DMS53 treated with DMSO at 0.1 percent for 48 hours (cell line): ENCODE measurements around the gene CHST1.
A peak's percentile ranks its signal among the peaks of the same experiment; 100 is the strongest.

Experiments
- DNase-seq: peaks from one replicate; lab custom pipeline; 2025; ENCODE audit not compliant: unreplicated experiment; lab: John Stamatoyannopoulos, UW

Gene CHST1

GRCh38 chr11:45646275-45646927 is 19.0 kb downstream of the CHST1 start:
- peak; percentile 15 for DNase-seq

- DNase-seq: no peak
Measured at GRCh38 chr11:45644981-45645889, 20.2 kb downstream of the CHST1 start.

DNA sequence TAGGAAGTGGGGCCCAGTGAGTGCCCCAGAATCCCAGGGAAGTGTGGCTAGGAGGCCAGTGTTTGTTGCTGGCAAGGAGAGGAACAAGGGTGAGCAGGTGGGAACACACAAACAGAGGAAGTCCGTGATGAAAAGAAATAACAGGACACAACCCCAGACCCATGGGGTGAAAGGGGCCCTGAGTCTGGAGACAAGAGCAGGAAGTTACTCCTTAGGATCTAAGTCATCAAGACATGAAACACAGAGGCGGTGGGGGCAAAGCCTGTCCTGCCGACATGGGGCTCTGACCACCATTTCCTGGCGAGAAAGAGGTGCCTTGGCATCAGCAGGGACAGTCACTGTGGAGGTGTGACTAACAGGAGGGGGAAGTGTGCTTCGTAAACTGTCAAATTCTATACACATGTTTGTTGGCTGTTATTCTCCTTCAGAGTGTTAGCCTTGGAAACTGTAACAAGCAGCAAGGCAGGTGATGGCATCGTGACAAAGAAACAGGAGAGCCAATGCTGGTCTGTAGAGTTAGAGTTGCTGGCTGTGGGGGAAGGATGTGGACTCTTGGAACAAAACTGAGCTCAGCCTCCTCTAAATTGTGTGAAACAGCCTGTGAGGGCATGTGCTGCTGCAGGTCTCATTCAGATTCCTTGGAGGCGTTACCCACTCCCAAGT is 21.7 kb downstream of the CHST1 start:
- no peak for DNase-seq

DNA sequence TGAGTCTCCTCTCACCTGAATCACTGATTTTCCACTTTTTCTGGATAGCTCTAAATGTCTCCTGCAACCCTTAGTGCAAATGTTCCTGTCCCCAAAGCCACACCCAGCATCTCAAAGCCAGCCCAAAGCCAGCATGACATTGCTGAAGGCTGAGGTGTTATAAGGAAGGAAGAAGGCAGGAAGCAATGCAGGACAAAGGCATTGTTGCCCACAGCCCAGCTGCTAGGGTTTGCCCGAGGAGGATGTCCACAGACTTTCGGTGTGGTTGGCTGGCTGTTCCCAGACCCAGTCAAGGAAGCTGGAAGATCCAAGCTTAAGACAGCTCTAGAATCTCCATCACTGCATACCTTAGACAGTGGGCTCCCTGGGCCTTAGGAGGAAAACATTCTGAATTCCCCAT is 23.5 kb downstream of the CHST1 start:
- DNase-seq: no peak

GRCh38 chr11:45638051-45638450 is 27.4 kb downstream of the CHST1 start:
- no peak for DNase-seq

DNA sequence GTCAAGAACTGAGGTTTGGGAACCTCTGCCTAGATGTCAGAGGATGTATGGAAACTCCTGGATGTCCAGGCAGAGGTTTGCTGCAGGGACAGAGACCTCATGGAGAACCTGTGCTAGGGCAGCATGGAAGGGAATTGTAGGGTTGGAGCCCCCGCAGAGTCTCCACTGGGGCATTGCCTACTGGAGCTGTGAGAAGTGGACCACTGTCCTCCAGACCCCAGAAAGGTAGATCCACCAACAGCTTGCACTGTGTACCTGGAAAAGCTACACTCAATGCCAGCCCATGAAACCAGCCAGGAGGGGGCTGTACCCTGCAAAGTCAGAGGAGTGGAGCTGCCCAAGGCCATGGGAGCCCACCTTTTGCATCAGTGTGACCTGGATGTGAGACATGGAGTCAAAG is 29.5 kb downstream of the CHST1 start:
- DNase-seq: no peak

- no peak for DNase-seq
Measured at GRCh38 chr11:45625611-45626010, 39.8 kb downstream of the CHST1 start.

DNA sequence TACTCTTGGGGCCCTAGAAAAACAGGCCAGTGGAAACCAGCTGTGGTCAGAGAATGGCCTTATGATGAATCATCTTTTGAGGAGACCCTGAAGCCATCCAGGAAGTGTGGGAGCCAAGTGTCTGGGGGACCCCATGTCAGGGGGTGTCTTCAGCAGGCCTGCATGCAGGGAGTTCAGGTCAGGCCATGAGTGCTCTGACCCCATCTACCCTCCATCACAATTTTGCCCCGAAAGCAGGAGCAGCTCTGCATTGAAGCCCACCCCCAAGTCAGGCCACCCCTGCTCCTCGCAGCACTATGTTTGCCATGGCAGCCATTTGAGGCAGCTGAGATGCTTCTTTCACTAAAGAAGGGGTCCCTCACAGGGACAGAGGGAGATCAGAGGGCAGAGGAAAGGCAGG is 41.3 kb downstream of the CHST1 start:
- DNase-seq: no peak

- DNase-seq: no peak
Measured at GRCh38 chr11:45622861-45623260, 42.6 kb downstream of the CHST1 start.

- no peak for DNase-seq
Measured at GRCh38 chr11:45622283-45622682, 43.1 kb downstream of the CHST1 start.

DNA sequence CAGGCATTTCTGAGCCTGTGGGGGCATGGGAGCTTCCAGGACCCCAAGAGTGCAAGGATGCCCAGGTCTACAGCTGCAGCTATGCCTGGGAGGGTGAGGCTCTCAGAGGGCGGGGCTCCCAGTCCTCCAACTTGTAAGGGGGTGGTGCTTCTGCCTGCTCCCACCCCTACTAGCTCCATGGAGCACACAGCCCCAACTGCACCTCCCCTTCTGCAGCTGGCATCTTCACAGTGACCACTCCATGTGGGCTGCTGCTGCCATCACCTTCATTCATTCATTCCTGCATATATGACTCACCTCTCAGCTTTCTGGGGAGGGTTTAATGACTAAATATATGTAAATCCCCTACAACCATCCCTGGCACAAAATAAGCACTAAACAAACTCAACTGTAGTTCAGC is 43.8 kb downstream of the CHST1 start:
- no peak for DNase-seq

GRCh38 chr11:45620243-45620642 is 45.2 kb downstream of the CHST1 start:
- DNase-seq: no peak

DNA sequence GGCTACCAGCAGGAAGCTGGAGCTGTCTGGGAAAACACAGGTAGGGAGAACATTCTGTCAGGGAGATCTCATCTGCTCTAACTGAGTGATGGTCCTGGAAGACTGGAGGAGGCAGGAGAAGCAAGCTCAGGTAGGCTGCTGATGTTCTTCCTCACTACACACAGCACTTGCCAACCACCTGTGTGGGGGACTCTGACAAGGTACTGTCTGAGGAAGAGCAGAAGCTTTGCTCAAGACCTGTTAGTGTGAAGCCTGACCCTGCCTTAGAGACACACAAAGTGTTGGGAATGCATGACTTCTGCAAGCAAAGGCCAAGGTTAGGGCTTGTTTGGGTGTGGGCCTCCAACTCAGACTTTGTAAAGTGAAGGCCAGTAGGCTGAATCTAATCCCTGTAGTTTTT is 46.5 kb downstream of the CHST1 start:
- DNase-seq: no peak

- DNase-seq: no peak
Measured at GRCh38 chr11:45617871-45618601, 47.4 kb downstream of the CHST1 start.

GRCh38 chr11:45616802-45617549 is 48.4 kb downstream of the CHST1 start:
- no peak for DNase-seq

GRCh38 chr11:45615182-45615792 is 50.1 kb downstream of the CHST1 start:
- DNase-seq: no peak

- no peak for DNase-seq
Measured at GRCh38 chr11:45614196-45614828, 51.1 kb downstream of the CHST1 start.

DNA sequence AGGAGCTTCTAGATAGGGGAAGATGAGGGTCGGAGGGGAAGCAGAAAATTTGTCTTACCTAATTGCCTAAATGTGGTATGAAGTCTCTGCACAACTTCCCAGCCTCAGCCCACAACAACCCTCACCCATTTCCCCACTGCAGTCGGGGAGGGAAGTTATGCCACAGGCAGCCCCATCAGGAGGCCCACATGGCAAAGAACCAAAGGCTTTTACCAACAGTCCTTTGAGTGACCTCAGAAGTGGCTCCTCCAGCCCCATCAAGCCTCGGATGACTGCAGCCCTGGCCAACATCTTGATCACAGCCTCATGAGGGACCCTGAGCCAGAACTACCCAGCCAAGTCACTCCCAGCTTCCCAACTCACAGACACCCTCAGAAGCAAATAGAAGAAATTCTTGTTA is 54.8 kb downstream of the CHST1 start:
- no peak for DNase-seq

DNA sequence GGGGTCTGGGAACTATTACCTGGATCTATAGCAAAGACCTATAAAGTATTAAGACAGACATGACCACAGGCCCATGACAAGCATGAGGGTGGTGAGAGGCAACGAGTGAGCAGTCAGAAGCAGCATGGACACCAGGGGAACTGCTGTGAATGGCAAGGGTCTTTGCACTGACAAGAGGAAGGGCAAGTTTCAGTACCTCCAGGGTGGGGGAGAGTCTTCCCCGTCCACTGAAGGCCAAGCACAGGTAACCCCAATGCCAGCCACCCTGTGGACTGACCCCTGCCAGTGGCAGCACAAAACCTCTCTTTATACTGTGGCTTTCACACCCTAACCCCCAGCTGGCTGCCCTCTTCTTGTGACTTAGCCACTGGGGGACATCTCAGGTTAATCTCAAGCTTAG is 55.5 kb downstream of the CHST1 start:
- no peak for DNase-seq

- no peak for DNase-seq
Measured at GRCh38 chr11:45609337-45609736, 56.1 kb downstream of the CHST1 start.
